ELR (cell line): ENCODE measurements around the gene ZNF263.
A peak's percentile ranks its signal among the peaks of the same experiment; 100 is the strongest.
"Not testable (repeated sequence)": the region's sequence is repeated elsewhere in the genome, so short reads cannot be mapped to it uniquely, and the experiment has no call there.

ENCODE experiments used
- DNase-seq: peaks from one replicate; pipeline ENCODE4 v3.0.0-alpha.2; 2015; ENCODE audit warnings: low read depth

The ZNF263 gene

DNA sequence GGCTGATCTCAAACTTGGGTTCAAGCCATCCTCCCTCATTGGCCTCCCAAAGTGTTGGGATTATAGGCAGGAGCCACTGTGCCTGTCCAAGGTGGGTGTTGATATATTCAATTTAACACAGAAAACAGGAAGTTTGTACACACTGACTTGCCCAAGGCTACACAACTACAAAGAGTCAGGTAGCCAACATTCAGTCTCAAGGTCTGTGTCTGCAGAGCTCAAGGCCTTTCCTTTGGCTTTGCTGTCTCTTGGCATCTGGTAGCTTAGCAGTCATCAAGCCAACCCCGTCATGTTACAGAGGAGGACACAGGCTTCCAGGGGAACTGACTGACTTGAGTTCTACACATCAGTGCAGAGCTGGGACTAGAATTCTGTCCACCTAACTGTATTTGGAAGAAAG lies 15.0 kb upstream of the ZNF263 start:
- DNase-seq, result no peak

DNA sequence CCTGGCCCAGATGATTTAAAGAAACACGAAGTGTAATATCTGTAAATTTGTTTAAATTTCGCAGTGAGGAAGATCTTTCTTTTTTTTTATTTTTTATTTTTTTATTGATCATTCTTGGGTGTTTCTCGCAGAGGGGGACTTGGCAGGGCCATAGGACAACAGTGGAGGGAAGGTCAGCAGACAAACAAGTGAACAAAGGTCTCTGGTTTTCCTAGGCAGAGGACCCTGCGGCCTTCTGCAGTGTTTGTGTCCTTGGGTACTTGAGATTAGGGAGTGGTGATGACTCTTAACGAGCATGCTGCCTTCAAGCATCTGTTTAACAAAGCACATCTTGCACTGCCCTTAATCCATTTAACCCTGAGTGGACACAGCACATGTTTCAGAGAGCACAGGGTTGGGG lies 12.6 kb upstream of the ZNF263 start:
- DNase-seq, result not testable (repeated sequence)

DNA sequence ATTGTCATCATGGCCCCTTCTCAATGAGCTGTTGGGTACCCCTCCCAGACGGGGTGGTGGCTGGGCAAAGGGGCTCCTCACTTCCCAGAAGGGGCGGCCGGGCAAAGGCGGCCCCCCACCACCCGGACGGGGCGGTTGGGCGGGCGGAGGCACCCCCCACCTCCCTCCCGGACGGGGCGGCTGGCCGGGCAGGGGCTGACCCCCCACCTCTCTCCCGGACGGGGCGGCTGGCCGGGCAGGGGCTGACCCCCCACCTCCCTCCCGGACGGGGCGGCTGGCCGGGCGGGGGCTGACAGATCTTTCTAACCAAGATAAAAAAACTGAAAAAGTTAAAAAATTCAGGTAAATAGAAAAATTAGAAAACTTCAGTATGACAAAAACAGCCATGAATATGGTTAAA lies 12.0 kb upstream of the ZNF263 start:
- DNase-seq, result not testable (repeated sequence)

DNA sequence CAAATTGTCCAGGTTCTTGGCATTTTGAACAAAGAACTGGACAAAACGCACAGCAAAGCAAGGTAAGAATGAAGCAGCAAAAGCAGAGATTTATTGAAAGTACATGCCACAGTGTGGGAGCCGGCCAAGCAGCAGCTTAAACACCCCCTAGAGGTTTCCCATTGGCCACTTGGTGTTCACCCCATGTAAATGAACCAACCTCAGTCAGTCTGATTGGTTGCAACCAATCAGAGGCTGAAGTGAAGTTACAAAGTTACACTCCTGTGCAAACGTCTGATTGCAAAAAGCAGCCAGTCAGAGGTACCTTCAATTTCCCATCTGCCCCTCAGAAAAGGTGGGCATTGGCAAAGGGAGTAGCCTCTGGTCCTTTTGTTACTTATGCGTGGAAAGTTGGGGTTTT lies 8.8 kb upstream of the ZNF263 start:
- DNase-seq, result no peak

DNA sequence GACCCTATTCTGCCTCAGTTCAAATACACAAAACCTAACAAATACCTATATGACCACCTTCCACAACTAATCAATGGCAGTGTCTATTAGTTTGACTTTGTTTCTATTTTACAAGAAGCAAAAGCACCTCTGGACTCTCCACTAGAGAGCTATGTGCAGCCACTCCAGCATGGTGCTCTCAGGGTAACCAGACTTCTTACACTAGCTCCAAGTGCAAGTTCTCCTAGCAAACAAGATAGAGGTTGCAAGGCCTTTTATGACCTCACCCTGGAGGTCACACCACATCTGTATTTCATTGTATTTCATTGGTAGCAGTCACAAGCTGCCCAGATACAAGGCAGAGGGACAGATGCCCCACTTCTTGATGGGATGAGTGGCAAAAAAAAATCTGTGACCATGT lies 8.3 kb upstream of the ZNF263 start:
- no peak for DNase-seq

DNA sequence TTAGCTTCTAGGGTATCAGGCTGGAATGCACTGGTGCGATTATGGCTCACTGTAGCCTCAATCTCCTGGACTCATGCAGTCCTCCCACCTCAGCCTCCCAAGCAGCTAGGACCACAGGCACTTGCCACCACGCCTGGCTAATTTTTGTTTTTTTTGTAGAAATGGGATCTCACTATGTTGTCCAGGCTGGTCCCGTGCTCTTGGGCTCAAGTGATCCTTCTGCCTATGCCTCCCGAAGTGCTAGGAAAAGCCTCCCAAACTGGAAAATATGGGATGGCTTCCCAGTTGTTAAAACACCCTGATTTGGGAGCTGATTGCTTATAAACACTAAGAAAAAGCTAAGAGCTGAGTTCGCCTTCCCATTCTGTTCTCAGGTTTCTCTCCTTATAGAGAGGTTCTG lies 6.6 kb upstream of the ZNF263 start:
- DNase-seq, result no peak

DNA sequence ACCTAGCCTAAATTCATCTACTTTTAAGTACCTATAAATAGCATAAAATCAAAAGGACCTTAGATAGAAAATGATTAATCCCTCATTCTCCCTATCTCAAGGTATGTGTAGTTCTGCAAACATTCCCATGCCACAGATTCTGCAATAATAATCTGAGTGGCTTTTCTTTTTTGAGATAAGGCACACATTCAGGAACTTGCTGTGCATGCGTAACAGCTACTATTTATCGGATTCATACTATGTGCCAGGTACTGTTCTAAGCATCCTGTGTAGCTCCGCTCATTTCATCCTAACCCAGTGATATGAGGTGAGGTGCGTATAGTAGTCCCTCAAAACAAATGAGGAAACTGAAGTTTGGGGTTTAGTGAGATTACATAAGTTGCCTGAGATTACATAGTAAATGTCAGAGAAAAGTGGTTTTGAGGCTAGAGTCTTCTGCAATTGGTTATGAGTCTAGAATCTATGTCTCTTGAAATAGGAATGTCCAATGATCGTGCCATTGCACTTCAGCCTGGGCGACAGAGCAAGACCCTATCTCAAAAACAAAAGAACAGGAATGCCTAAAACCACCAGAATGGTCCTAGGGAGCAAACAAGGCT lies 2.0 kb upstream of the ZNF263 start:
- no peak for DNase-seq

DNA sequence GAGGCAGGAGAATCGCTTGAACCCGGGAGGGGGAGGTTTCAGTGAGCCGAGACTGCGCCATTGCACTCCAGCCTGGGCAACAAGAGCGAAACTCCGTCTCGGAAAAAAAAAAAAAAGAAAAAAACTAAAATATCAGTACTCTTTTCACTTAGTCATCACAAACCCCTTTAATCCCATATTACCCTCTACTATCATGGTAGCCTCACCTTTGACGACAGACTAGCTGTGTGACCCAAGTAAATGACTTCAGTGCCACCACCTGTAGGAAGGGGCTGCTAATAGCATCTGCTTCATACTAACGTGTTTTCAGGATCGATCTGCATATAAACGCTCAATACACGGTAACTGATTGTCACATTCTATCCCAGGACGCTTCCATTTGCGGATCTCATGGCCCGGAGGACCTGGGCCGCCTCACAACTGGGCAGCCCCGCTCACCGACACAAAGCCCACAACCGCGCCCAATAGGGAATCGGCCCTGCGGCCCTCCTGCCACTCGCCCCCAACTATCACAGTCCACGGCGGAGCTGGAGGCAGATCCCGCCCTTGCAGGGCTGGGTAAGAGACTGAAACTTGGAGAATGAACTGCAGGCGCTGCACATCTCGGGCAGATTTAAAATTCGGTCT lies 1.1 kb upstream of the ZNF263 start:
- peak; percentile 78 for DNase-seq

DNA sequence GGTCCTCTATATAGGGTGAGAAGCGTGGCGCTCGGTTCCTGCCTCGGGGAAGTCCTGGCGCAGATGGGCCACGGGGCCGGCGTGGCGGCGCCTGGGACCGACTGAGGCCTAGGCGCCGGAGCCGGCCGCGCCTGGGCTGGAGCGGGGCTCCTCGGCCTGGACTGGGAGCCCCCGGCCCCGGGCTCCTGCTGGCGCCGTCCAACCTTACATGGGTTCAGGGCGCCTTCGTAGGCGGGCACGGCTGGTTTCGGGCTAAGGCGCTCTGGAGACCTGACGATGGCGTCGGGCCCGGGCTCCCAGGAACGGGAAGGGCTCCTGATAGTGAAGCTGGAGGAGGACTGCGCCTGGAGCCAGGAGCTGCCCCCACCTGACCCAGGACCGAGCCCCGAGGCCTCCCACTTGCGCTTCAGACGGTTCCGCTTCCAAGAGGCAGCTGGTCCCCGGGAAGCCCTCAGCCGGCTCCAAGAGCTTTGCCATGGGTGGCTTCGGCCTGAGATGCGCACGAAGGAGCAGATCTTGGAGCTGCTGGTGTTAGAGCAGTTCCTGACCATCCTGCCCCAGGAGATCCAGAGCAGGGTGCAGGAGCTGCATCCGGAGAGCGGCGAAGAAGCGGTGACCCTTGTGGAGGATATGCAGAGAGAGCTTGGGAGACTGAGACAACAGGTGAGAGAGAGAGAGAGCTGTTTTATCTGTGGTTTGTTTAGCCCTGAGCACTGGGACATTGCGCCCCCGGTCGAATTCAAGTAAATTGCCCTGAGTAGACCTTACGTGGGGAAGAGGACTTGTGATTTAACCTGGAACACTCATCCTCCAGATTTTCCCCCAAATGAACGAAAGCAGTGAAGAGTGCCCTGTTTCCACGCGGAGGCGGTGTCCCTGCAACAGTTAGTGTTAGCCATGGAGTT lies 504 bp downstream of the ZNF263 start:
- peak; percentile 13 for DNase-seq

DNA sequence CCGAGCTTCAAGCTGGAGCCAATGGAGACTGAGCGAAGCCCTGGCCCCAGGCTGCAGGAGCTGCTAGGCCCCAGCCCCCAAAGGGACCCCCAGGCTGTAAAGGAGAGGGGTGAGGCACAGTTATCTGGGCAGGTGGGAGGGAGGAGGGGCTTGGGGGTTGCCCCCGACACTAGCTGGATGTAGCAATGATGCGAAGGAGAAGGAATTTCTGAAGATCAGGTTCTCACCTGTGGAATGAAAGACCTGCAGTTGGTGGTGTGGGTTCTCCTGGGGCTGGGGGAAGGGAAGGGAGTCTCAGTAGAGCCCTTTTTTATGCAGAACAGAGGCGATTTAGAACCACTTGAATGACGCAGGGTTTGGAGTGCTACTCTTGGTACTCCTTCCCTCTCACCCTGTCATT lies 1.8 kb downstream of the ZNF263 start:
- DNase-seq, result no peak

DNA sequence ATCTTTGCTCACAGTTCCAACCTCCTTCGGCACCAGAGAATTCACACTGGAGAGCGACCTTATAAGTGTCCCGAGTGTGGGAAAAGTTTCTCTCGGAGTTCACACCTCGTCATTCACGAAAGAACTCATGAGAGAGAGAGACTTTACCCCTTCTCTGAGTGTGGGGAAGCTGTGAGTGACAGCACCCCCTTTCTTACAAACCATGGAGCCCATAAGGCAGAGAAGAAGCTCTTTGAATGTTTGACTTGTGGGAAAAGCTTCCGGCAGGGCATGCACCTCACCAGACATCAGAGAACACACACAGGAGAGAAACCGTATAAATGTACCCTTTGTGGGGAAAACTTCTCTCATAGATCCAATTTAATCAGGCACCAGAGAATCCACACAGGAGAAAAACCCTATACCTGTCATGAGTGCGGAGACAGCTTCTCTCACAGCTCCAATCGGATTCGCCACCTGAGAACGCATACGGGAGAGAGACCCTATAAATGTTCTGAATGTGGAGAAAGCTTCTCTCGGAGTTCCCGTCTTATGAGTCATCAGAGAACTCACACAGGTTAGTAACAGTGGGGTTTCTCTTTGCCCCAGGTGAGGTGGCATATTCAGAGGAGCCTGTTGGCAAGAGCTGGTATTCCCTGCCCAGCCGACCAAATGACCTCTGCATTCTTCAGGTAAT lies 6.8 kb downstream of the ZNF263 start:
- DNase-seq, result no peak

DNA sequence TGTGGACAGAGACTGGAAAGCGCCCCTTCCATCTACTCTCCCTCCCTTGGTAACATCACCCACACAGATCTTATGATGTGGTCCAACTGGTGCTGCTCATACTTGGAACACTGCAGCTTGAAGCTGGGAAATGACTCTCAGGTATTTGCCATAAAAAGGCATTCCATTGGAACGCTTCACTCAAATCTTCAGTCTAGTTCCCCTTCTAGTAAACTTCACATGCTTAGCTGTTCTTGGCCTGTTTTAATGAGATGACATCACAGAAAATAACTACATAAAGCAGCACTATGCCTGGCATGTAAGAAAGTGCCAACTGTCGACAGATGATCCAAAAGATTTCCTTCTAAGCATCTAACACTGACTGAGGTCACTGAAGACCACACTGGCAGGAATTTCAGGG lies 9.3 kb downstream of the ZNF263 start:
- peak; percentile 29 for DNase-seq

DNA sequence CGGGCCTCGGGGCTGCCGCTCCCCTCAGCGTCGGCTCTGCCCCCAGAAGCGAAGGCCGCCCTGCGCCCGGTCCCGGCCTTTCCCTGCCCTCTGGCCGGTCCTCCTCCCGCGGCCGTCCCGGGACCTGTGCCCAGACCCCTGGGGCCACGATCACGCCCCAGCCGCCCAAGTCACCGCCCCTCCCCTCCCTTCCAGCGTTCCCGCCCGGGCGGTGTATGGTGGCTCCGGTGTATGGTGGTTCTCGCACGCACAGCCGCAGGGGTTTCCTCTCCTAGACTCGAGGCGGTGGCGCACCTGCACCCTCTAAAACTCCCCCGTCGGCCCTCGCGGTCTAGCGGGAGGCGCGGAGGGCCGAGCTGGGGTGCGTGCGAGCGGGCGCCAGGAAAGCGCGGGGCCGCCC lies 11.9 kb downstream of the ZNF263 start:
- DNase-seq, result no peak

DNA sequence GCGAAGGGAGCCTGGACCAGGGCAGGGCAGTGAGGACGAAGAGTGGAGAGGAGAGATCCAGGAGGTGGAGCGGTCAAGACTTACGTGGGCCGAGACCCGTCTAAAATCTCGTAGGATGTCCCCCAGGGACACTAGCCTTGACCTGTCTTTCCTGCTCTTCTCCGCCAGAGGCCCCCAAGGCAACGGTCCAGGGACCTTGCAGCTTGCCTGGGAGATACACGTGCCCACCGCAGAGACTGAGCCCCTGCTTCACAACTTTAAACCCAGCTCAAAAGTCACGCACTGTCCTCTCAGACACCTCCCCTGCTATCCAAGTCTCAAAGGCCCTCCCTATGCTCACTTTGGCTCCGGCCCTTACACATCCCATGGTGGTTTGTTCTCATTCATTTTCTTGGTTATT lies 12.5 kb downstream of the ZNF263 start:
- no peak for DNase-seq

DNA sequence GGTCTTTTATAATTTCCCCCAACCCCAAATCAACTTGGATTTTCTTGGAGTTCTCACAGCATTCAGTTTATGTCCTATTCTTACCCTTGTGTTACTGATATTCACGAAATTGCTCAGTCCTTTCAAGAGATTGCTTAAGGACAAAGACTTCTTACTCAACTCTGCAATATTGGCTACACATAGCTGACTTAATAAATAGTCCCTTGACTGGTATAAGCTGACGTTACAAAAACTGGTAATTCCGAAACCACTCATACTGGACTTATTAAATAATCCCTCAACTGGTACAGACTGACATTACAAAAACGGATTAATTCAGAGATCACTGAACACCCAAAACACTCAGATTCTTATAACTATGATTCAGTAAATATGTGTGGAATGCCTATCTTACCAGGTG lies 21.1 kb downstream of the ZNF263 start:
- DNase-seq, result peak; percentile 27

DNA sequence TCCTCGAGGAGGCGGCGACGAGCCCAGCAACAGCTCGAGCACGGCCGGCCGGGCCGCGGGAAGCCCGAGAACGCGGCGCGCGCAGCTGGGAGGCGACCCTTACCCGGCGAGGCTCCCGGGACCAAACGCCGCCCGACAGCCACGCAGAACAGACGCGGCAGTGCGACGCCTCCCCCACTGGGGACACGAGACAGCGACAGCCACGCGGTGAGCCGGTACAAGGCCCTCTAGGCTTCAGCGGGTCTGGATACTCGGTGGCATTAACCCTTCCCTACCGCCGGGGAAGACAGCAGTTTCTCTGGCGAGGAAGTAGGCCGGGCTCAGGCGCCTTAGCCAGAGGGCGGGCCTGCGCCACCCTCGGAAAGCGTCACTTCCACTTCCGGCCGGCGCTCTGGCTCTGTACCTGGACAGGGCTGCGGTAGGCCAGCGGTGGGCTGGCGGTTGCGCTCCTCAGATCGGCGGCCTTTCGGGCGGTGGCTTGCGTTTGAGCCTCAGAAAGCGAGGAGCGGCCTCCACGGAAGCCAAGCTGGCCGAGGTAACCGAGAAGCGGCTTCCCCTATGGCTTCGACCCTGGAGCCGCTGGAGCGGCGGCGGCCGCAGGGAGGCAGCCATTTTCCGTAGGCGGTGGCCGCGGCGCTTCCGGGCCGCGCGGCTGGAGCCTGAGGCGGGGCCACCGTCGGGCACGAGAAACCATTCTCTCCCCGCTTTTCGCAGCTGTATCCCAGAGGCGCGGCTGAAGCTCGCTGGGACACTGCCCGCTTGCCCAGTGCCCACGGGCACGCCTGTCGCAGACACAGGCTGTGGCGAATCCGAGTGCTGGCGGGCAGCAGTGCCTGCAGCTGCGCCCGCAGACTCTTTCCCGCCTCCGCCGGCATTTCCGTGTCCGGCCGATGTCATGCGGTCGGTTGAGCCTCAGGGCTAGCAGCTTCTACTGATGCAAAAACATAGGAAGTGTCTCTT lies 22.1 kb downstream of the ZNF263 start, which contains the start of the genes TIGD7 and ZNF75A:
TSS of gene TIGD7 (minus strand) at position 322 of the 960 bp plus-strand sequence. CDS start 4,816 bp downstream, outside the sequence.
TSS of gene ZNF75A (plus strand) at position 389 of the 960 bp plus-strand sequence. CDS start 2,932 bp downstream, outside the sequence.
- DNase-seq, result peak; percentile 89

DNA sequence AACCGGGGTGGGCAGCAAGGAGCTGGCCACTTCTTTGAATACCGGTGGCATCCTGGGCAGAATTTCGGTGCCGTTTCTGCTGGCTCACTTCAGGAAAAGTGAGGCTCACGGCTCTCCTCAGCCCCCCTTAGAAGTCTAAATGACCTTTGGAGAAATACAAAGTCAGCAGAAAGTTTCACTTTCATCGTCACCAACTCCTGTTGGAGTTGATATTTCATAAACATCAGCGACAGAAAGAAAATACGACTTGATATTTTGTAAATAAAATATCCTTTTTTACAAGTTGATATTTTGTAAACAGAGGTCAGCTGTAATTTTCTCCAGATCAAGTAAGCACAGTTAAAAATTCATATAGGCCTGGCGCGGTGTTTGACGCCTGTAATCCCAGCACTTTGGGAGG lies 22.8 kb downstream of the ZNF263 start:
- no peak for DNase-seq

DNA sequence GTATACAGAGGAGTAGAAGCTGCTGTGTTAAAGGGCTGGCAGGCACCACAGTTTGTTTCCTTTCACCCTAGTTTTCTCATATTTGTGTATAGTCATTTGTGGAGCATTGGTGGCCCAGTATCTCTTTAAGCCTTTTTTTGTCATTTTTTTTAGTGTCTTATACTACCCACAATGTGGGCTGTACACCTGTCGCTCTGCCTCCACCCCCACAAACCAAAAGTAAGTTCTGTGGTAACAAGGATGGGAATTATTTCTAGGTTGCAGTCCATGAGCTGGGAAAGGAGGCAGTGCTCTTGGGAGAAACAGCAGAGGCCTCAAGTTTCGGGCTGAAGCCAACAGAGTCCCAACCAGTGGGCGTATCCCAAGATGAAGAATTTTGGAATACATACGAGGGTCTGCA lies 28.2 kb downstream of the ZNF263 start:
- DNase-seq, result no peak

DNA sequence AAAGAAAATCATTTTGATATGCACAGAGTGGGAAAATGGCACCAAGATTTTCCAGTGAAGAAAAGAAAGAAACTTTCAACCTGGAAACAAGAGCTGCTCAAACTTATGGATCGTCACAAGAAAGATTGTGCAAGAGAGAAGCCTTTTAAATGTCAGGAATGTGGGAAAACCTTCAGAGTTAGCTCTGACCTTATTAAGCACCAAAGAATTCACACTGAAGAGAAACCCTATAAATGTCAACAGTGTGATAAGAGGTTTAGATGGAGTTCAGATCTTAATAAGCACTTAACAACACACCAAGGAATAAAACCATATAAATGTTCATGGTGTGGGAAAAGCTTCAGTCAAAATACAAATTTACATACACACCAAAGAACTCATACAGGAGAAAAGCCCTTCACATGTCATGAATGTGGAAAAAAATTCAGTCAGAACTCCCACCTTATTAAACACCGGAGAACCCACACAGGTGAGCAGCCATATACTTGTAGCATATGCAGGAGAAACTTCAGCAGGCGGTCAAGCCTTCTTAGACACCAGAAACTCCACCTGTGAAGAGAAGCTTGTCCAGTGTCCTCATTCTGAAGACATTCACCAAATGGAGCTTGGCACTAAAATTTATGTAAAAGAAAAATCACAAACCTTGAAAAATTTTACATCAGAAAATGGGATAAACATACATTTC lies 34.2 kb downstream of the ZNF263 start:
- peak; percentile 8 for DNase-seq

DNA sequence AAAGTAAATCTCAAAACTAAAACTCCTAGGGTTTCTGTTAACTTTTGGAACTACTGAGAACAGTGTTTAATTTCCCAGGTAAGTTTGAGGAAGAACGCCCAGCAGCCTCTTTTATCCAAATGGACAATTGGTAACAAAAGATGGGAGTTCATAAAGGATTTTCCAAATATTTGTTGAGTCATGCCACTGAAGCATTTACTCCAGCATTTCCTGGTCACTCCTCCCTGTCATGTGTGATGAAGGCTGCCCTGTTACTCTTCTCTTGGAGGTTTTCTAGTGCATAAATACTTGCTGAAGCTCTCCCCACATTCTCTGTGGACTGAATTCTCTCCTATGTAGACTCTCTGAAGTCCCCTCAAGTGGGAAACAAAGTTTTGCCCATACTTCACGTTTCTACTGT lies 38.5 kb downstream of the ZNF263 start:
- DNase-seq, result no peak

DNA sequence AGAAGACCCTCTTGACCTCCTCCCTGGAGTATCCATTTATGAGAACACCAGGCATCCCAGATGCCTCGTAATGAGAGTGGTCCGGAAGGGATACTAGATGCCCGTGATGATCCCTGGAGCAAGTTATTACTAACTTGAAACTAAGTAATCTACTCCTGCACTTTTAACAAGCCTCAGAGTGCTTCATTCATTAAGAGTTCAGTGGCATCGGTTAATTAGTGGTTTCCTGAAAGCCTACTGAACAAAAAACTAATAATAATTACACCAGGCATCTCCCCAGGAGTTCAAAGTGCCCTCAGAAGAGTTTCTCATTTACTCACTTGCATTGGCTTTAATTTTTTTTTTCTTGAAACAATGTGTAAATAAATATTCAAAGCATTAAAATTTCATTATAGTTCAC lies 44.2 kb downstream of the ZNF263 start:
- no peak for DNase-seq
